Measurements from ENCODE around the gene SF1.

The SF1 gene

DNA sequence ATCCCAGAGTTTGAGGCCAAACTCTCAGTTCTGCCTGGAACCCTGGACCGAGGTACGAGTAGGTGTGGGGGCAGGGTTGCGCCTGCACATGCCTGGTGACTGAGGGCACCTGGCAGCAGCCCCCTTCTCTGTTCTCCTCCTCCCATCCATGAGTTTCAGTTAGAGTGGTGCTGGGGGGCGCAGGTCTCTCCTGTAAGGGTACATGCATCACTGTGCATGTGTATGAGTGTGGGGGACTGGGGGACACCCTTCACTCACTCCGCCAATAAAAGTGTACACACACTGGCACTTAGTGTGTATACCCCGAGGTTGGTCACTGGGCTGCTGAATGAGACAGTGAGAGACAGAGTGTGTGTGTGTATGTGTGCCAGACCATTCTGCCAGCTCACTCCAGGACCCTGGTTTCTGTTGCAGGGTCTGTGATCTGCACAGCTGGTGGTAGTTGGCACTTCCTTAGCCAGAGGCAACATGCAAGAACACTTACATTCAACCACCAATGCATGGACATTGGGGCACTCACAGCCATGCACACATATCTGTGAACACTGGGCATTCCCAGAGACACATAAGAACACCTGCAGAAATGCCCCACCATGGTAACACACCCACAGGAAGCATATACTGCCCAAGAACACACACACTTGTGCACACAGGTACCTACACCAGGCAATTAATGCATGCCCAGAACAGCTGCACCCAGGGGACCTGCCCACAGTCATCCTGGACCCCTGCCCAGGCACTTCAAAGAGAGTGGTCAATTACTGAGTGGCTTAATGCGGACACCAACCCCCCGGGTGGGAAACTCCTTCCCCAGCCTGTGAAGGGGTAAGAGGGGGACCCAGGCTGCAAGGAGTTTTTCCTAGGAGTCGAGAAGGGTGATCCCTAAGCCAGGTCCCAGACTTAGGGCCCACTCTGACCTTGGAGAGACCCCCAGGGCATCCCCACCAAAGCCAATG, 54.2 kb downstream of the SF1 start:
- TF ChIP-seq, protein P1, sequence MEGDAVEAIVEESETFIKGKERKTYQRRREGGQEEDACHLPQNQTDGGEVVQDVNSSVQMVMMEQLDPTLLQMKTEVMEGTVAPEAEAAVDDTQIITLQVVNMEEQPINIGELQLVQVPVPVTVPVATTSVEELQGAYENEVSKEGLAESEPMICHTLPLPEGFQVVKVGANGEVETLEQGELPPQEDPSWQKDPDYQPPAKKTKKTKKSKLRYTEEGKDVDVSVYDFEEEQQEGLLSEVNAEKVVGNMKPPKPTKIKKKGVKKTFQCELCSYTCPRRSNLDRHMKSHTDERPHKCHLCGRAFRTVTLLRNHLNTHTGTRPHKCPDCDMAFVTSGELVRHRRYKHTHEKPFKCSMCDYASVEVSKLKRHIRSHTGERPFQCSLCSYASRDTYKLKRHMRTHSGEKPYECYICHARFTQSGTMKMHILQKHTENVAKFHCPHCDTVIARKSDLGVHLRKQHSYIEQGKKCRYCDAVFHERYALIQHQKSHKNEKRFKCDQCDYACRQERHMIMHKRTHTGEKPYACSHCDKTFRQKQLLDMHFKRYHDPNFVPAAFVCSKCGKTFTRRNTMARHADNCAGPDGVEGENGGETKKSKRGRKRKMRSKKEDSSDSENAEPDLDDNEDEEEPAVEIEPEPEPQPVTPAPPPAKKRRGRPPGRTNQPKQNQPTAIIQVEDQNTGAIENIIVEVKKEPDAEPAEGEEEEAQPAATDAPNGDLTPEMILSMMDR (IDR thresholded peaks at IDR 0.05), result no peak
- H3K9me3 ChIP-seq (ENCODE audit: control insufficient read depth, low read length), result no peaks in the 10 kb centered on the region
- H3K9ac ChIP-seq, result no peak overlapping the region
- H3K4me1 ChIP-seq, result no peaks in the 10 kb centered on the region
- H3K79me2 ChIP-seq, result no peaks in the 10 kb centered on the region
- no peak overlapping the region for H3K27ac ChIP-seq
- H3K27me3 ChIP-seq (ENCODE audit: control insufficient read depth, insufficient read depth, low read length), result no peaks in the 10 kb centered on the region
- no peak overlapping the region for H3K4me2 ChIP-seq (ENCODE audit: low read length)
- no peak overlapping the region for H3K4me3 ChIP-seq (ENCODE audit: low read depth, low read length)
- no peak overlapping the region for H2AFZ ChIP-seq
- H3K36me3 ChIP-seq (ENCODE audit: control insufficient read depth, insufficient read depth, low read length), result no peaks in the 10 kb centered on the region

DNA sequence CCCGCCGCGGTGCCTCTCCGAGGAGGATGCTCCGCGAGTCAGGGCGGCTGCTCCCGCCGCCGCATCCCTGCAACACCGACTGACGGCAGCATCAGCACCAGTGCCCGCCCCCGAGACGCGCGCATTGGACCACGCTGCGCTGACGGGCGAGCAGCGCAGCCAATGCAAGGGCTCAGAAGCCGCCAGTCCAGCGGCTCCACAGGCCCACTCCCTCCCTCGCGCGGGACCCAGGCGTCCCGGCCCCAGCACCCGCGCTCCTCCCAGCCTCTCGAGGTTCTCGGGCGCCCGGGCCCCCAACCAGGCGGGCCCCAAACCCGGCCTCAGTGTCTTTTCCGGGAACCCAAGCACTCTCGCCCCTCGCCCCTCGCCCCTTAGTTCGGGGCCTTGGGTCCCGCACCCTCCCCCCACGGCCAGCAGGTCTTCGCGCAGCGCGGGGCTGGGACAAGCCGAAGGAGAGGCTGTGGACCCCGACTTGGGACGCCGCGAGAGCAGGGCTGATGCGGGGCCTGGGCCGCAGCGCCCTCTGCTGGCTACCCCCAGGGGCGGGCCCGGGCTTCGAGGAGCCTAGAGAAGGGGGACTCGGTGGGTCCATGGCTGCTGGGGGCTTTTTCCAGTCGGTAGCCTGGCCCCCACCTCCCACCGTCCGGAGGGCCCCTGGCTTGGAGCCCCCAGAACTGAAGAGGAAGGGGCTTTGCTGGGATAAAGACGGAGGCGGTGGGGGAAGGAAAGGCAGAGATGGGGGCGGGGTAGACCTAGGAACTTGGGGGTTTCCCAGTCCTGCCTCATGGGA, 55.0 kb downstream of the SF1 start, which contains the start of gene NRXN2:
Gene NRXN2 (minus strand): TSS at position 81 of the 790 bp plus-strand sequence. CDS start 9,498 bp downstream, outside the sequence.
- TF ChIP-seq, protein P1 (IDR thresholded peaks at IDR 0.05), result peak; percentile 81
- Histone ChIP-seq H3K27me3 (ENCODE audit: control insufficient read depth, insufficient read depth, low read length) (no peaks in the 10 kb centered on the region), H3K9me3 (ENCODE audit: control insufficient read depth, low read length) (no peaks in the 10 kb centered on the region), H3K79me2 (no peaks in the 10 kb centered on the region), H3K9ac (no peak within 1 kb of the TSS), H3K27ac (no peak within 1 kb of the TSS), H2AFZ (peak within 1 kb of the TSS; percentile 93), H3K4me1 (no peaks in the 10 kb centered on the region), H3K36me3 (ENCODE audit: control insufficient read depth, insufficient read depth, low read length) (no peaks in the 10 kb centered on the region), H3K4me3 (ENCODE audit: low read depth, low read length) (peak within 1 kb of the TSS; percentile 73), H3K4me2 (ENCODE audit: low read length) (peak within 1 kb of the TSS; percentile 88)

DNA sequence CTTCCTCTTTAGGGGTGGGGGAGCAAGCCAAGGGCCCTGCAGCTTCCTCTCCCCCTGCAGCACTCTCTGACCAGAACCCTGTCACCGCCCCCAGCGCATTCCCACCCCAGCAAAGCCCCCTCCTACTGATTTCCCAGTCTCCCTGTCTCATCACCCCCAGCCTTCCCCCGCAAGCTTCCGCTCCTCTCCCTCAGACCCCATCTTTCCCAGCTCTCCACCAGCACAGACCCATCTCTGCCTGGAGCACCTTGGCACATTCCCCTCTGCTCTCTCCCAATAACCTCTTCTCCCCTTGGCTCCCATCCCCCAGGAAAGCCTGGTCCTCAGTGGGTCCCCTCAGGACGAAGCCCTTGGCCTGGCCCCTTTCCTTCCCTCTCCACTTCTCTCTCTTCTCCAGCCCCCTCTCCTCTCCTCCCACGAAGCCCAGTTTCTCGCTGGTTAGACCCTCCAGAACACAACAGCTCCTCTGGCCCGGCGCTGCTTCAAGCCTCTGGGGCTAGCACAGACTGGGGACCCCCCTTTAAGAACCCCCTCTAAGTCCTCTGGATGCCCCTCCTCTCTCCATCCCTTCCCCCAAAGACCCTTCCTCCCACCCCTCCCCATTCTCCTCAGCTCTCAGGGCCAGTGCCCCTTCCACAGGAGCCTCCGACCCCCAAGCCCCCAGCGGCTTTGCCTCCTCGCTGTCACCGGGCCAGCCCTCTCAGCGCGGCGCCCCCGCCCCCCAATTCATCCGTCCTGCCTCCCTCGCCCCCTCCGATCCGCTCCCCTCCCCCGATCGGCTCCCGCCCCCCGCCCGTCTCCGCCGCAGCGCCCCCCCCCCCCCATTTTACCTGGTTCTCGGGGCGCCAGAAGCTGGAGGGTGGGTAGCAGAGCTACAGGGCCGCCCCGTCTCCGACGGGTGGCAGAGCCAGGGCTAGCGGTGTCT, 55.9 kb downstream of the SF1 start:
- Histone ChIP-seq H3K9me3 (ENCODE audit: control insufficient read depth, low read length) (no peaks in the 10 kb centered on the region), H3K9ac (no peak overlapping the region), H3K79me2 (no peaks in the 10 kb centered on the region), H2AFZ (no peak overlapping the region), H3K4me3 (ENCODE audit: low read depth, low read length) (no peak overlapping the region), H3K27me3 (ENCODE audit: control insufficient read depth, insufficient read depth, low read length) (no peaks in the 10 kb centered on the region), H3K4me2 (ENCODE audit: low read length) (no peak overlapping the region), H3K36me3 (ENCODE audit: control insufficient read depth, insufficient read depth, low read length) (no peaks in the 10 kb centered on the region), H3K4me1 (no peaks in the 10 kb centered on the region), H3K27ac (no peak overlapping the region)
- TF ChIP-seq, protein P1 (IDR thresholded peaks at IDR 0.05), result no peak

DNA sequence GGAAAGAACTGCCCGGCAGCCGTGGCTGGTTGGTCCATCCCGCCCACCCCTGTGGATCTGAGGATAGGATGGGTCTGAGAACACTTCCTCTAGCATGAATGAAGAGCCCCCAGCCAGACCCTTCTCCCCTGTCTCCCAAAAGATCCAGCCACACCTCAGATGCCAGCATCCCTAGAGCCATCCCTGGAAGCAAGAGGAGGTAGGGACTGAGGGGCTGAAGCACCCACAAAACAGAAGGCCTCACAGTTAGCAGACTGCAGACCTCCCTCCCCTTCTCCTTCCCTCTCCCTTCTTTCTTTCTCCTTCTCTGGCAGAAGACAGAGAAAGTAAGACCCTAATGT, 57.0 kb downstream of the SF1 start:
- no peaks in the 10 kb centered on the region for H3K4me1 ChIP-seq
- no peaks in the 10 kb centered on the region for H3K27me3 ChIP-seq (ENCODE audit: control insufficient read depth, insufficient read depth, low read length)
- H3K27ac ChIP-seq, result no peak overlapping the region
- no peak overlapping the region for H3K4me2 ChIP-seq (ENCODE audit: low read length)
- no peak overlapping the region for H3K9ac ChIP-seq
- no peaks in the 10 kb centered on the region for H3K36me3 ChIP-seq (ENCODE audit: control insufficient read depth, insufficient read depth, low read length)
- H3K9me3 ChIP-seq (ENCODE audit: control insufficient read depth, low read length), result no peaks in the 10 kb centered on the region
- H2AFZ ChIP-seq, result no peak overlapping the region
- H3K79me2 ChIP-seq, result no peaks in the 10 kb centered on the region
- TF ChIP-seq, protein P1 (IDR thresholded peaks at IDR 0.05), result no peak
- H3K4me3 ChIP-seq (ENCODE audit: low read depth, low read length), result no peak overlapping the region
